Measurements from ENCODE around the gene GLIS1.

DNA sequence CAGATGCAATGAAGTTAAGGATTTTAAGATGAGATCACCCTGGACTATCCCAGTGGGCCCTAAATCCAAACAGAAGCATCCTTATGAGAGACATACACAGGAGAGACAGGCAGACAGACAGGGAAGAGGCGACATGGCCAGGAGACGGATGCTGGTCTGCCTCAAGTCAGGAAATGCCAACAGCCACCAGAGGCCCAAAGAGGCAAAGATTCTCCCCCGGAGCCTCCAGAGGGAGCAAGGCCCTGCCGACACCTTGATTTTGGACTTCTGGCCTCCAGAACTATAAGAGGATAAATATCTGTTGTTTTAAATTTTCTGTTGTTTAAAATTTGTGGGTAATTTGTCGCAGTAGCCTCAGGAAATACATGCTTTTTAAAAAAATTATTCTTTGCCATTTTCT is 116.4 kb downstream of the GLIS1 start:
- TF ChIP-seq, protein P1, sequence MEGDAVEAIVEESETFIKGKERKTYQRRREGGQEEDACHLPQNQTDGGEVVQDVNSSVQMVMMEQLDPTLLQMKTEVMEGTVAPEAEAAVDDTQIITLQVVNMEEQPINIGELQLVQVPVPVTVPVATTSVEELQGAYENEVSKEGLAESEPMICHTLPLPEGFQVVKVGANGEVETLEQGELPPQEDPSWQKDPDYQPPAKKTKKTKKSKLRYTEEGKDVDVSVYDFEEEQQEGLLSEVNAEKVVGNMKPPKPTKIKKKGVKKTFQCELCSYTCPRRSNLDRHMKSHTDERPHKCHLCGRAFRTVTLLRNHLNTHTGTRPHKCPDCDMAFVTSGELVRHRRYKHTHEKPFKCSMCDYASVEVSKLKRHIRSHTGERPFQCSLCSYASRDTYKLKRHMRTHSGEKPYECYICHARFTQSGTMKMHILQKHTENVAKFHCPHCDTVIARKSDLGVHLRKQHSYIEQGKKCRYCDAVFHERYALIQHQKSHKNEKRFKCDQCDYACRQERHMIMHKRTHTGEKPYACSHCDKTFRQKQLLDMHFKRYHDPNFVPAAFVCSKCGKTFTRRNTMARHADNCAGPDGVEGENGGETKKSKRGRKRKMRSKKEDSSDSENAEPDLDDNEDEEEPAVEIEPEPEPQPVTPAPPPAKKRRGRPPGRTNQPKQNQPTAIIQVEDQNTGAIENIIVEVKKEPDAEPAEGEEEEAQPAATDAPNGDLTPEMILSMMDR (IDR thresholded peaks at IDR 0.05; ENCODE audit: insufficient read depth, low read depth, low read length), result no peak
- TF ChIP-seq EZH2 (IDR thresholded peaks at IDR 0.05; ENCODE audit: insufficient read depth, low read length), result no peak
